NCI-H748 (cell line): ENCODE data around the gene MMD.
"Not testable (repeated sequence)": the region's sequence is repeated elsewhere in the genome, so short reads cannot be mapped to it uniquely, and the experiment has no call there.

ENCODE experiments used
- DNase-seq: peaks from one replicate; lab custom pipeline; 2025; ENCODE audit not compliant: unreplicated experiment; lab: John Stamatoyannopoulos, UW

MMD gene

GRCh38 chr17:55421179-55421934 is at the start of gene MMD:
TSS of gene MMD (minus strand) at chr17:55421835. CDS start at chr17:55421695, 140 bp downstream.
- DNase-seq: peak; percentile 71

- no peak for DNase-seq
Measured at GRCh38 chr17:55466671-55467070, 45.0 kb upstream of the MMD start.

- DNase-seq: not testable (repeated sequence)
Measured at GRCh38 chr17:55465771-55466170, 44.1 kb upstream of the MMD start.

- DNase-seq: no peak
Measured at GRCh38 chr17:55463600-55463999, 42.0 kb upstream of the MMD start.

GRCh38 chr17:55462711-55463110 is 41.1 kb upstream of the MMD start:
- DNase-seq: no peak

- DNase-seq: no peak
Measured at GRCh38 chr17:55462234-55462633, 40.6 kb upstream of the MMD start.

GRCh38 chr17:55458978-55459377 is 37.3 kb upstream of the MMD start:
- no peak for DNase-seq

- peak; percentile 20 for DNase-seq
Measured at GRCh38 chr17:55458287-55458900, 36.8 kb upstream of the MMD start.

GRCh38 chr17:55456307-55457240 is 34.9 kb upstream of the MMD start:
- no peak for DNase-seq

- DNase-seq: no peak
Measured at GRCh38 chr17:55454906-55455474, 33.4 kb upstream of the MMD start.

- no peak for DNase-seq
Measured at GRCh38 chr17:55453839-55454557, 32.4 kb upstream of the MMD start.

- no peak for DNase-seq
Measured at GRCh38 chr17:55452139-55452790, 30.6 kb upstream of the MMD start.

GRCh38 chr17:55451758-55452138 is 30.1 kb upstream of the MMD start:
- DNase-seq: no peak

- DNase-seq: no peak
Measured at GRCh38 chr17:55451203-55451641, 29.6 kb upstream of the MMD start.

GRCh38 chr17:55450232-55450825 is 28.7 kb upstream of the MMD start:
- no peak for DNase-seq

GRCh38 chr17:55448681-55449080 is 27.0 kb upstream of the MMD start:
- no peak for DNase-seq

GRCh38 chr17:55446581-55447205 is 25.1 kb upstream of the MMD start:
- no peak for DNase-seq

GRCh38 chr17:55446004-55446403 is 24.4 kb upstream of the MMD start:
- DNase-seq: not testable (repeated sequence)
